Activated CD4-positive, alpha-beta T cell treated with anti-CD3 and anti-CD28 coated beads for 36 hours (primary cell): ENCODE results near the gene MFRP. TPM values are rescaled to one million over a fixed set of nuclear protein-coding genes. Genes with fewer than 3 reads are reported as not detected.
"Not testable (repeated sequence)": the region's sequence is repeated elsewhere in the genome, so short reads cannot be mapped to it uniquely, and the experiment has no call there.

ENCODE experiments used
- ATAC-seq: fragments of 200-7000 bp; cut with Tn5 transposase; one replicate; pipeline ENCODE4 v1.10.0; 2021; ENCODE audit warnings: mild to moderate bottlenecking, moderate library complexity
- CTCF ChIA-PET: fragments of 350-600 bp; sonication (Branson Sonifier 250); formaldehyde crosslinking; loops from one replicate; lab custom pipeline; 2021; ENCODE audit warnings: antibody characterized with exemption; lab: Charles Lee
- POLR2A ChIA-PET: fragments of 350-600 bp; sonication (Branson Sonifier 250); formaldehyde crosslinking; loops from one replicate; lab custom pipeline; 2021; ENCODE audit warnings: antibody characterized with exemption, inconsistent platforms; lab: Charles Lee
- DNase-seq: peaks from one replicate; pipeline ENCODE4 v3.0.0-alpha.2; 2020
- H3K27ac Mint-ChIP-seq: one replicate; pipeline ENCODE4 v1.8.0; 2021; ENCODE audit warnings: mixed read lengths
- H3K27me3 Mint-ChIP-seq: one replicate; pipeline ENCODE4 v1.8.0; 2021; ENCODE audit warnings: mixed read lengths
- H3K36me3 Mint-ChIP-seq: one replicate; pipeline ENCODE4 v1.8.0; 2021; ENCODE audit warnings: low read depth, mixed read lengths
- H3K4me1 Mint-ChIP-seq: one replicate; pipeline ENCODE4 v1.8.0; 2021; ENCODE audit warnings: mixed read lengths
- H3K4me3 Mint-ChIP-seq: one replicate; pipeline ENCODE4 v1.8.0; 2021; ENCODE audit warnings: mild to moderate bottlenecking, moderate library complexity, mixed read lengths
- H3K9me3 Mint-ChIP-seq: one replicate; pipeline ENCODE4 v1.8.0; 2021; ENCODE audit warnings: low read depth, mixed read lengths
- intact Hi-C, 2 experiments: fragments of 100-400 bp; cut with DNase I in 1 of 2; cut with micrococcal nuclease in 1 of 2; formaldehyde crosslinking; loops; one replicate each; pipeline versions ENCODE4 v1.14.2 to v1.15.1; 2022 to 2024; cut with DNase I, micrococcal nuclease
- total RNA-seq, 2 experiments: library from RNA; stranded (reverse); gene quantifications; one replicate each; pipeline ENCODE4 v1.2.3, GENCODE V29; 2021

The MFRP gene
- not detected for total RNA-seq

DNA sequence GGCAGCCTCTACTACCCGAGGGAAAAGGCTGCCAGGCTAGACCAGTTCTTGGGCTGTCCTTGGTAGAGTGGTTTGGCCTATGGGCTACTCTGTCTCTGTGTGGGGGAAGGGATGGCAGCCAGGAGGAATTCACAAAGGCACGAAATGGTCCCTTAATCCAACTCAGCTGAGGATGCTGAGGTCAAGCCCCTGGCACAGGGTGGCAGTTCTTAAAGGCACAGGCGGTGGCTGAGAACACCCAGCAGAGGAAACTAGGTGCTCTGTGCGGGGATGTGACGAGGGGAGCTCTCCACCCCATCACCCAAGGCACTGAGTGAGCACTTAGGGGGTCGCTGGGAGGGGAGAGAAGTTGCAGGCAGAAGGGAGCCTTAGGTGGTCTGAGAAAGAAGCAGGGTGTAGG lies at the start of gene MFRP:
Gene MFRP (minus strand): TSS at position 101 of the 400 bp plus-strand sequence. CDS start 192 bp downstream, outside the sequence.
- POLR2A ChIA-PET = no interaction called here
- DNase-seq (no peak), ATAC-seq (no peak)
- Mint-ChIP-seq H3K36me3 (no peaks in the 10 kb centered on the region), H3K27me3 (peaks cover 26% of the 10 kb centered on the region), H3K27ac (no peak within 1 kb of the TSS), H3K4me1 (peaks cover 4% of the 10 kb centered on the region), H3K4me3 (no peak within 1 kb of the TSS), H3K9me3 (no peaks in the 10 kb centered on the region)
- intact Hi-C loops = no loop called here
- CTCF ChIA-PET = no interaction called here

- intact Hi-C loops = no loop called here
- ChIA-PET CTCF (interaction anchor here (0.5 kb wide), 1 partner anchor 984 kb away, joined by 4 read pairs; no protein-coding TSS in a partner anchor), POLR2A (no interaction called here)
Measured at GRCh38 chr11:119391275-119391674, 44.8 kb upstream of the MFRP start.

DNA sequence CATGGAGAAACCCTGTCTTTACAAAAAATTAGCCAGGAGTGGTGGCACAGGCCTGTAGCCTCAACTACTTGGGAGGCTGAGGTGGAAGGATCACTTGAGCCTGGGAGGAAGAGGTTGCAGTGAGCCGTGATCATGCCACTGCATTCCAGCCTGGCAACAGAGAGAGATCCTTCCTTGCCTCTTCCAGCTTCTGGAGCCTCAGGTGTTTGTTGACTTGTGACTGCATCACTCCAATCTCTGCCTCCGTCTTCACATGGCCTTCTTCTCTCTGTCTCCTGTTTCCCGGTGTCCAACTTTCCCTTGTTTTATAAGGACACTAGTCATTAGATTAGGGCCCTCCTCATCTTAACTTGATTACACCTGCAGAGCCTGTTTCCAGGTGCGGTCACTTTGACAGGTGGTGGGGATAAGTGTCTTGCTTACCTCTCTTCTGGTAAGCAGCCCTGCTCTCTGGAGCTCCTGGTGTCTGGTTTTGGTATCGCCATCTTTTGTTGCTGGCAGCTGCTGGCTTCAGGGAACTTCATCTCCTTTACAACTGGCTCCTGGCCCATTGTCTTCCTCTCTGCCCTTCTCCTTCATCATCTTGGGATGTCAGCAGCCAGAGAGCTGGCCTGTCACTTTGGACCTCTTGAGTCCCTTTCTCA lies 43.2 kb upstream of the MFRP start:
- H3K9me3 Mint-ChIP-seq = no peaks in the 10 kb centered on the region
- DNase-seq (peak; percentile 41), ATAC-seq (peak; percentile 51)
- intact Hi-C loops = no loop called here
- H3K27me3 Mint-ChIP-seq = peaks cover 6% of the 10 kb centered on the region
- H3K36me3 Mint-ChIP-seq = no peaks in the 10 kb centered on the region
- H3K27ac Mint-ChIP-seq = no peak overlapping the region
- ChIA-PET CTCF (interaction anchor here (0.6 to 1.4 kb wide), 9 partner anchors 8 to 85 kb away, joined by 3 to 5 read pairs (median 3); no protein-coding TSS in a partner anchor), POLR2A (no interaction called here)
- no peaks in the 10 kb centered on the region for H3K4me1 Mint-ChIP-seq
- no peak overlapping the region for H3K4me3 Mint-ChIP-seq

More at GRCh38 chr11:119391275-119391674, 44.8 kb upstream of the MFRP start:
- H3K27me3 Mint-ChIP-seq = peaks cover 10% of the 10 kb centered on the region
- H3K9me3 Mint-ChIP-seq = no peaks in the 10 kb centered on the region
- no peak for DNase-seq
- ATAC-seq = no peak
- H3K27ac Mint-ChIP-seq = no peak overlapping the region
- H3K4me1 Mint-ChIP-seq = no peaks in the 10 kb centered on the region
- H3K4me3 Mint-ChIP-seq = no peak overlapping the region
- no peaks in the 10 kb centered on the region for H3K36me3 Mint-ChIP-seq

GRCh38 chr11:119388103-119388502 lies 41.6 kb upstream of the MFRP start:
- H3K4me3 Mint-ChIP-seq = no peak overlapping the region
- ChIA-PET POLR2A (no interaction called here), CTCF (interaction anchor here (3.0 kb wide), 1 partner anchor 32 kb away, joined by 11 read pairs; no protein-coding TSS in a partner anchor)
- no peak overlapping the region for H3K27ac Mint-ChIP-seq
- no peak for ATAC-seq
- no peak for DNase-seq
- H3K4me1 Mint-ChIP-seq = no peaks in the 10 kb centered on the region
- intact Hi-C loops = no loop called here
- no peaks in the 10 kb centered on the region for H3K9me3 Mint-ChIP-seq
- no peaks in the 10 kb centered on the region for H3K36me3 Mint-ChIP-seq
- peaks cover 3% of the 10 kb centered on the region for H3K27me3 Mint-ChIP-seq

DNA sequence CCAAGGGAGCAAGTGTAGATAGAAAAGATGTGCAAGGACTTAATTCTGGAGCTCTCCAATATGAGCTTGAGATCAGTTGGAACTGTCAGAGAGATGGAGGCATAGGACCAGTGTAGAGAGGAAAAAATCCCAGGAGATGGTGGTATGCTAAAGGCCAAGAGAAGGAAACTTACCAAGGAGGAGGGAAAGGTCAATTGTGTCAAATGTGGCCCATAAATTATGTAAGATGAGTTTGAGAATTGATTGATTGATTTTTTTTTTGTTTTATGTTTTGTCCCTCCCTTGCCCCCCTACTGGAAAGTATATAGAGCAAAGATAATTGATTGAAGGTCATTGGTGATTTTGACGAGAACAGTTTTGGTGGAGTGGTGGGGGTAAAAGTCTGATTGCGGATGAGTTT lies 37.8 kb upstream of the MFRP start:
- POLR2A ChIA-PET = no interaction called here

DNA sequence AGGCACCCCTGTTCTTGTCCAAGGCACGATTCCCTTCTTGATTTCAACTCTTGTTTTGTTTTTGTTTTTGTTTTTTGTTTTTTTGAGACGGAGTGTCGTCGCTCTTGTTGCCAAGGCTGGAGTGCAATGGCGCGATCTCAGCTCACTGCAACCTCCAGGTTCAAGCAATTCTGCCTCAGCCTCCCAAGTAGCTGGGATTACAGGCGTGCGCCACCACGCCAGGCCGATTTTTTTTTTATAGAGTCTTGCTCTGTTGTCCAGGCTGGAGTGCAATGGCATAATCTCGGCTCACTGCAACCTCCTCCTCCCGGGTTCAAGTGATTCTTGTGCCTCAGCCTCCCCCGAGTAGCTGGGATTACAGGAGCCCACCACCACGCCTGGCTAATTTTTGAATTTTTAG lies 36.0 kb upstream of the MFRP start:
- not testable (repeated sequence) for H3K4me3 Mint-ChIP-seq, H3K27ac Mint-ChIP-seq, H3K27me3 Mint-ChIP-seq, H3K4me1 Mint-ChIP-seq, H3K9me3 Mint-ChIP-seq, ATAC-seq, H3K36me3 Mint-ChIP-seq, DNase-seq
- ChIA-PET POLR2A (interaction anchor here (0.6 kb wide), 1 partner anchor 25 kb away, joined by 3 read pairs; no protein-coding TSS in a partner anchor), CTCF (interaction anchor here (0.7 to 11.3 kb wide), 12 partner anchors 8 to 128 kb away, joined by 3 to 153 read pairs (median 6); no protein-coding TSS in a partner anchor)
- intact Hi-C loops = loop anchor here (5.0 kb wide), 2 partner anchors 90 to 345 kb away; partner anchors contain the start of gene NECTIN1 (in 1 of the 2)

More for the DNA sequence above, 37.8 kb upstream of the MFRP start:
- DNase-seq = no peak
- ATAC-seq = no peak
- intact Hi-C loops = loop anchor here (5.0 kb wide), 2 partner anchors 88 to 343 kb away; partner anchors contain the start of gene NECTIN1 (in 1 of the 2)
- Mint-ChIP-seq H3K4me1 (peaks cover 7% of the 10 kb centered on the region), H3K27ac (no peak overlapping the region), H3K9me3 (no peaks in the 10 kb centered on the region), H3K36me3 (no peaks in the 10 kb centered on the region), H3K27me3 (no peaks in the 10 kb centered on the region), H3K4me3 (no peak overlapping the region)
- CTCF ChIA-PET = interaction anchor here (0.6 to 2.1 kb wide), 9 partner anchors 9 to 758 kb away, joined by 3 to 8 read pairs (median 4); no protein-coding TSS in a partner anchor

DNA sequence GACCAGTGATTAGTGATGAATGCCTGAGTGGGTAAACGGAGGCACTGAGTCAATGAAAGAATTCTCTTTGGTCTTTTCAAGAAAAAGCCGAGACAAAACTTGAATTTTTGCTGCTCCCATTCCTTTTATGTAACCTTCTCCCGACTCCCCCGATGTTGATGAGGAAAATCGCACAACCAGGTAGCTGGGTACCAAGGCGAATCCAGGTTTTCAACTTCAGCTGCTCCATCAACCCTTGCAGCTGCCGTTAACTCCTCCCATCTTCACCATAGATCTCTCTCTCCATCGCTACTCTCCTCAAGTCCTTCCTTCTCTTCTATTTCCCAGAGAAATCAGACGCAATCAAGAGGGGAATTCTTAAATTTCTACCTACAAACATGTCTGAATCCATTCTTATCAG lies 35.6 kb upstream of the MFRP start:
- Mint-ChIP-seq H3K4me1 (peaks cover 7% of the 10 kb centered on the region), H3K27me3 (no peaks in the 10 kb centered on the region), H3K36me3 (no peaks in the 10 kb centered on the region), H3K4me3 (no peak overlapping the region), H3K27ac (no peak overlapping the region), H3K9me3 (no peaks in the 10 kb centered on the region)
- ATAC-seq (no peak), DNase-seq (no peak)
- intact Hi-C loops = loop anchor here (5.0 kb wide), 2 partner anchors 90 to 345 kb away; partner anchors contain the start of gene NECTIN1 (in 1 of the 2)
- ChIA-PET CTCF (interaction anchor here (0.7 to 11.3 kb wide), 15 partner anchors 8 to 128 kb away, joined by 3 to 153 read pairs (median 6); no protein-coding TSS in a partner anchor), POLR2A (interaction anchor here (0.6 kb wide), 1 partner anchor 24 kb away, joined by 3 read pairs; no protein-coding TSS in a partner anchor)

DNA sequence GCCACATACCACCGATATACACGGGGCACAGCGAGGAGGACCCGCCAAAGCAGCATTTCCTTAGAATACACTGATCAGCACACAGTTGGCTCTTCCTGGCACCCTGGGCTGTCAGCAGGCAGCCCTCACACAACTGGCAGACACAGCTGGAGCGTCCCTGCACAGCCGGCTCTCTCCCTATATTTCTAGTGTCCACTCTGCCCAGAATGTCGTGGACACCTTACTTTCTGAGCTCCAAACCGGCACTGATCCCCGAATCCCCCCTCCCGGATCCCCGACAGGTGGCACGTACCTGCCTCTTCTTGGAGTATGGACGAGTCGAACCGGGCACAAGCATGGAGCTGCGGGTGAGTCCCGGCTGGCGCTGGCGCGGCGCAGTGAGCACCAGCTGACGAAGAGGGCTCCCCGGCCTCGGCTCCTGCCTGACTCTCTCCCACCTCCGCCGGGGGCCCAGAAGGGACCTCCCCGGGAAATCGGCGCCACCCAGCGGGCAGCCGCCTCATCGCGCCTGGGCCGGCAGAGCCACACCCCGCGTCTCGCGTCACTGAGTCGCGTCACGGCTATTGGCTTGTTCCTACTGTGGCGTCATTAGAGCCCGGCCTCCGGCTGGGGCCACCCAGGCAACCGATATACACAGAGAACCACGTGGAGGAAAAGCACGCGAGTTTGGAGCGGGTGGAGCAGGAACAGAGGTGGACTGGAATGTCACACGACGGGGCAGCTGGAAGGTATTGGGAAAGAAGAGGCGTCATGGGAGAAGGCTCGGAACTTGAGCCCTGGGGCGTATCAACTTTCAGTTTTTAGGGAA lies 34.9 kb upstream of the MFRP start, which contains the start of gene USP2:
Gene USP2 (minus strand): TSS at position 510 of the 808 bp plus-strand sequence. CDS start 8,210 bp downstream, outside the sequence.
- ChIA-PET POLR2A (no interaction called here), CTCF (interaction anchor here (0.6 to 11.3 kb wide), 22 partner anchors 8 to 275 kb away, joined by 3 to 153 read pairs (median 4); no protein-coding TSS in a partner anchor)
- Mint-ChIP-seq H3K4me3 (no peak within 1 kb of the TSS), H3K4me1 (peaks cover 7% of the 10 kb centered on the region), H3K36me3 (no peaks in the 10 kb centered on the region), H3K27me3 (no peaks in the 10 kb centered on the region), H3K27ac (peak within 1 kb of the TSS; percentile 18), H3K9me3 (no peaks in the 10 kb centered on the region)
- intact Hi-C loops = loop anchor here (1.0 to 5.0 kb wide), 9 partner anchors 20 to 363 kb away; partner anchors contain the start of genes CBL (in 1 of the 2), NECTIN1 (in 1 of the 2), RNF26 (in 1 of the 2) and RPS25 (in 1 of the 2)
- ATAC-seq = peak; percentile 98
- peak; percentile 98 for DNase-seq

DNA sequence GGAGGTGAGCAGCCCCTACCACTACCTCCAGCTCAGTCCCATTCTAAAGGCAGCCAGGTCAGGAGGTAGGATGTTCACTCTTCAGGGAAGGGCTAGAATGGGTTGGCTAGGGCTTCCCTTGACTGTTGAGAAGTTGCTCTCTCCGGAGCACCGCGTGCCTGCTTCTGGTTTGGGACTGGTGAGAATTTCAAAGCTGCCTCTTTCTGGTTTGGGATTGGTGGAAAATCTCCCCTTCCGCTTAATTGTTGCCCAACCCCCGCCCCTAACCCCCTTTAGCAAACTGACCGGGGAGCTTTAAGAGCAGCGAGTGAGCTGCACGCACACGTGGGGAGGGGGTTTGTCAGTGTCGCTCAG lies 34.3 kb upstream of the MFRP start:
- DNase-seq = no peak
- ChIA-PET POLR2A (no interaction called here), CTCF (interaction anchor here (0.6 to 11.3 kb wide), 18 partner anchors 9 to 274 kb away, joined by 3 to 153 read pairs (median 4); no protein-coding TSS in a partner anchor)
- no peak overlapping the region for H3K4me3 Mint-ChIP-seq
- H3K27me3 Mint-ChIP-seq = no peaks in the 10 kb centered on the region
- peak overlapping the region; percentile 18 for H3K27ac Mint-ChIP-seq
- no peak for ATAC-seq
- H3K9me3 Mint-ChIP-seq = no peaks in the 10 kb centered on the region
- peaks cover 7% of the 10 kb centered on the region for H3K4me1 Mint-ChIP-seq
- no peaks in the 10 kb centered on the region for H3K36me3 Mint-ChIP-seq
- intact Hi-C loops = loop anchor here (1.0 to 5.0 kb wide), 9 partner anchors 20 to 363 kb away; partner anchors contain the start of genes CBL (in 1 of the 2), NECTIN1 (in 1 of the 2), RNF26 (in 1 of the 2) and RPS25 (in 1 of the 2)

GRCh38 chr11:119380160-119380826 lies 33.8 kb upstream of the MFRP start:
- intact Hi-C loops = loop anchor here (2.0 to 5.0 kb wide), 3 partner anchors 92 to 347 kb away; partner anchors contain the start of gene NECTIN1 (in 1 of the 2)
- ChIA-PET CTCF (interaction anchor here (0.6 to 11.3 kb wide), 9 partner anchors 10 to 60 kb away, joined by 3 to 153 read pairs (median 16); no protein-coding TSS in a partner anchor), POLR2A (no interaction called here)
- ATAC-seq (no peak), DNase-seq (peak; percentile 26)
- Mint-ChIP-seq H3K27ac (no peak overlapping the region), H3K36me3 (no peaks in the 10 kb centered on the region), H3K4me3 (no peak overlapping the region), H3K4me1 (peaks cover 7% of the 10 kb centered on the region), H3K27me3 (no peaks in the 10 kb centered on the region), H3K9me3 (no peaks in the 10 kb centered on the region)
